Neuronal stem cell (in vitro differentiated cells): ENCODE measurements around the gene P3H3.
A peak's percentile ranks its signal among the peaks of the same experiment; 100 is the strongest.
"Not testable (repeated sequence)": the region's sequence is repeated elsewhere in the genome, so short reads cannot be mapped to it uniquely, and the experiment has no call there.

Experiments
- DNase-seq: peaks from one replicate; pipeline ENCODE4 v3.0.0-alpha.2; 2013; ENCODE audit warnings: low spot score
- H2AFZ ChIP-seq: one replicate; pipeline ENCODE4 v1.6.1; 2013; ENCODE audit warnings: mild to moderate bottlenecking, low read length, inconsistent platforms
- H2AK5ac ChIP-seq: 2 replicates; pipeline ENCODE4 v1.6.1; 2013; ENCODE audit warnings: low read depth, mild to moderate bottlenecking, inconsistent platforms, low read length, moderate library complexity, mixed read lengths
- H2BK120ac ChIP-seq: 2 replicates; pipeline ENCODE4 v1.6.1; 2013; ENCODE audit warnings: low read depth, mild to moderate bottlenecking, inconsistent platforms, low read length, moderate library complexity, mixed read lengths
- H2BK12ac ChIP-seq: one replicate; pipeline ENCODE4 v1.6.1; 2013; ENCODE audit warnings: low read length, inconsistent platforms
- H2BK15ac ChIP-seq: 2 replicates; pipeline ENCODE4 v1.6.1; 2013; ENCODE audit warnings: mild to moderate bottlenecking, low read length, inconsistent platforms, mixed read lengths
- H2BK5ac ChIP-seq: one replicate; pipeline ENCODE4 v1.6.1; 2013; ENCODE audit warnings: inconsistent platforms, mild to moderate bottlenecking, low read length, moderate library complexity
- H3K14ac ChIP-seq: one replicate; pipeline ENCODE4 v1.6.1; 2013; ENCODE audit warnings: low read length, inconsistent platforms
- H3K18ac ChIP-seq: 2 replicates; pipeline ENCODE4 v1.6.1; 2013; ENCODE audit warnings: low read length, inconsistent platforms
- H3K23ac ChIP-seq: 2 replicates; pipeline ENCODE4 v1.6.1; 2013; ENCODE audit warnings: low read depth, mild to moderate bottlenecking, mixed read lengths, low read length, inconsistent platforms; ENCODE audit not compliant: poor library complexity
- H3K27ac ChIP-seq: replicated peaks from 3 replicates; pipeline ENCODE4 v1.5.1; 2013; ENCODE audit warnings: low read length, inconsistent platforms
- H3K27me3 ChIP-seq, 3 experiments: 2 replicates each; pipeline ENCODE4 v1.6.1; 2013; ENCODE audit warnings: low read length in 3 of 3, mild to moderate bottlenecking in 2 of 3, inconsistent platforms in 1 of 3, low read depth in 1 of 3, mixed read lengths in 1 of 3, moderate library complexity in 1 of 3; ENCODE audit not compliant: control insufficient read depth in 3 of 3, insufficient read depth in 3 of 3
- H3K36me3 ChIP-seq, 2 donors: replicated peaks in 1 of 2; 2 replicates each; pipeline ENCODE4 v1.6.1; 2013; ENCODE audit warnings: low read length in 2 of 2; ENCODE audit not compliant: control insufficient read depth in 2 of 2, insufficient read depth in 2 of 2
- H3K4ac ChIP-seq: 2 replicates; pipeline ENCODE4 v1.6.1; 2013; ENCODE audit warnings: inconsistent platforms, mild to moderate bottlenecking, low read length, moderate library complexity
- H3K4me1 ChIP-seq, 2 donors: 1 replicate in 1 of 2; 2 replicates in 1 of 2; pipeline ENCODE4 v1.6.1; 2013; ENCODE audit warnings: low read length in 2 of 2, low read depth in 1 of 2; ENCODE audit not compliant: control insufficient read depth in 2 of 2, insufficient read depth in 1 of 2
- H3K4me2 ChIP-seq: one replicate; pipeline ENCODE4 v1.6.1; 2013; ENCODE audit warnings: mild to moderate bottlenecking, low read length, inconsistent platforms; ENCODE audit not compliant: insufficient read depth, poor library complexity, severe bottlenecking
- H3K4me3 ChIP-seq, 2 donors: 2 replicates each; pipeline ENCODE4 v1.5.1; 2013; ENCODE audit warnings: low read length in 2 of 2, mild to moderate bottlenecking in 2 of 2, inconsistent platforms in 1 of 2, moderate library complexity in 1 of 2
- H3K79me1 ChIP-seq: one replicate; pipeline ENCODE4 v1.6.1; 2013; ENCODE audit warnings: low read depth, mild to moderate bottlenecking, inconsistent platforms, low read length, moderate library complexity
- H3K9ac ChIP-seq: one replicate; pipeline ENCODE4 v1.6.1; 2013; ENCODE audit warnings: mild to moderate bottlenecking, low read depth, low read length, inconsistent platforms; ENCODE audit not compliant: poor library complexity
- H3K9me3 ChIP-seq, 2 donors: replicated peaks in 1 of 2; 2 replicates each; pipeline versions ENCODE3 to v1.6.1; 2013; ENCODE audit warnings: low read length in 2 of 2, mild to moderate bottlenecking in 2 of 2, inconsistent platforms in 1 of 2, low read depth in 1 of 2, mixed read lengths in 1 of 2, moderate library complexity in 1 of 2; ENCODE audit not compliant: control insufficient read depth in 2 of 2, insufficient read depth in 1 of 2
- H4K8ac ChIP-seq: one replicate; pipeline ENCODE4 v1.6.1; 2013; ENCODE audit warnings: low read depth, mild to moderate bottlenecking, inconsistent platforms, low read length, moderate library complexity
- H4K91ac ChIP-seq: one replicate; pipeline ENCODE4 v1.6.1; 2013; ENCODE audit warnings: low read length, low read depth, mild to moderate bottlenecking, inconsistent platforms; ENCODE audit not compliant: poor library complexity
- WGBS, 2 donors: extraction: QIAGEN DNeasy Blood & Tissue Kit; methylation state at CpG; one replicate each; pipeline ENCODE4 v1.1.7; 2013; ENCODE audit warnings: missing lambda C conversion rate in 2 of 2, mixed read lengths in 1 of 2; ENCODE audit not compliant: insufficient read length in 2 of 2, insufficient replicate concordance in 1 of 2; ENCODE audit errors: extremely low coverage in 2 of 2; 5-methylcytosine and 5-hydroxymethylcytosine counted together

Gene P3H3

DNA sequence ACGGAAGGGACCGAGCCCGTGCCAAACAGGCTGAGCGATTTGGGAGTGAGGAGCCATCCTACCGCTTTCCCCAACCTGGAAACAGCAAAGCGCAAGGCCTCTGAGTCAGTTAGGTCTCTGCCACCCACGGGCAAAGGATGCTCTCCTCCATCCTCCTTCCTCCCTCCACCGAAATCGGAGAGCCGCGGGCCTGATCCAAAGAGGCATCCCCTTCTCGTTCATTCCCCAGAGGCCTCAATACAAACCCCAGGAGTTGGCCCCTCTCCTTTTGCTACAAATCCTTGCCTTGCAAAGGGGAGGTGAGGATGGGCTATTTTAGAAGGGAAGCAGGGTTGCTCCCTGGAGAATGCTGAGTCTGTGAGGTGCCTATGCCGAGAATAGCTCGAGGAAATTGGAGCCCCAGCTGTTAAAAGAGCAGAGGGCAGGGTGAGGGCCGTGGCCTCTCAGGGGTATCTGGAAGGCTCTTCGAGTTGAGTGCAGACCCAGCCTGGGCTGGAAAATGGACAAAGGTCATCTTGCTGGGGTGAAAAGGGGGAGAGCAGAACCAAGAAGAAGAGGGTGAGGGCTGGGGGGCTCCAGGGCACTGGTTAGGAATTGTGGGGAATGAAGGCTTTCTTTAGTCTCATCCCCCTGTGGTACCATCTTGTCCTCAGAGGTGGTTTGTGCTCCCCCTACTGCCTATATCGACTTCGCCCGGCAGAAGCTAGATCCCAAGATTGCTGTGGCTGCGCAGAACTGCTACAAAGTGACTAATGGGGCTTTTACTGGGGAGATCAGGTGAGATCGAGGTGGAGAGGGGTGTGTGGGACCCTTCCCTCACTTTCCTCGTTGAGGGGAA is 40.2 kb downstream of the P3H3 start:
- peak overlapping the region; percentile 87 for H3K23ac ChIP-seq
- H3K4me2 ChIP-seq, result peak overlapping the region; percentile 87
- peaks cover 26 to 66% of the 10 kb centered on the region in 2 donors for H3K36me3 ChIP-seq
- no peak overlapping the region for H3K4ac ChIP-seq
- H2AK5ac ChIP-seq, result peak overlapping the region; percentile 96
- peaks cover 8% of the 10 kb centered on the region for H3K79me1 ChIP-seq
- H4K8ac ChIP-seq, result no peak overlapping the region
- peak overlapping the region; percentile 95 for H2BK5ac ChIP-seq
- no peak overlapping the region for H4K91ac ChIP-seq
- peak overlapping the region; percentile 25 for H3K14ac ChIP-seq
- H2BK12ac ChIP-seq, result no peak overlapping the region
- peak overlapping the region; percentile 74 to 95 for H3K4me3 ChIP-seq
- H3K27me3 ChIP-seq, result no peaks in the 10 kb centered on the region
- peaks cover 15 to 22% of the 10 kb centered on the region in 2 donors for H3K4me1 ChIP-seq
- DNase-seq, result peak; percentile 20
- H3K27ac ChIP-seq, result peak overlapping the region; percentile 11
- peak overlapping the region; percentile 41 for H2BK15ac ChIP-seq
- no peak overlapping the region for H2BK120ac ChIP-seq
- H3K9me3 ChIP-seq, result peaks cover 0 to 2% of the 10 kb centered on the region in 2 donors
- H2AFZ ChIP-seq, result peak overlapping the region; percentile 77
- WGBS, 2 donors, result no CpG with 5 or more reads among the region's 22 CpGs
- peak overlapping the region; percentile 99 for H3K9ac ChIP-seq
- H3K18ac ChIP-seq, result peak overlapping the region; percentile 99

DNA sequence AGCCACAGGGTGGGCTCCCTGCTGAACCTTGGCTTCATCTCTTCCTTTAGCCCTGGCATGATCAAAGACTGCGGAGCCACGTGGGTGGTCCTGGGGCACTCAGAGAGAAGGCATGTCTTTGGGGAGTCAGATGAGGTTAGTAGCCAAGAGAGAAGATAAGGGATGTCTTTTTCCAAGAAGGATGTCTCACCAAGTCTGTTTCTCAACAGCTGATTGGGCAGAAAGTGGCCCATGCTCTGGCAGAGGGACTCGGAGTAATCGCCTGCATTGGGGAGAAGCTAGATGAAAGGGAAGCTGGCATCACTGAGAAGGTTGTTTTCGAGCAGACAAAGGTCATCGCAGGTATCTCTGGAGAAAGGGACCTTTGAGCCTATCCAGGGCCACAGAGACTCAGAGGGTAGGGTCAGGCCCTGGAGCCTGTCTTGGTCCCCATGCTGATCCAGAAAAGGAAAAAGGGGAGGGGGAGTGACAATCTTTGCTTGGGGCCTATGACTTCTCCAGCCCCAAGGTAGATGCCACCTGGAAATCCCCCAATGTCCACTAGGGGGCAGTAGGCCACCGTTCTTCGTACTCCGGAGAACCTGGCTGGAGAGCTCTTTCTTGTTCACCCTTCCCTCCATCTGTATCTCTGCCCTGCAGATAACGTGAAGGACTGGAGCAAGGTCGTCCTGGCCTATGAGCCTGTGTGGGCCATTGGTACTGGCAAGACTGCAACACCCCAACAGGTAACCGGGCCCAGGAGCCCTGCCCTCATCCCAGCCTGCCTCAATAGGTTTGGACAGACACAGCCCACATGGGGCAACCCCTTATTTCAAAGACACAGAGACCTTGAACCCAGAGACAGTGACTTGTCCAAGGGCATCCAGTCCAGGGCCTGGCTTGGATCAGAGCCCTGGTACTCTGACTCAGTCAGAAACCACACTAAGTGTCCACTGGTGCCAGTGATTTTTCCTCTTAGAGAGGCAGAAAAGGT is 41.1 kb downstream of the P3H3 start:
- H3K27ac ChIP-seq, result no peak overlapping the region
- peaks cover 15 to 22% of the 10 kb centered on the region in 2 donors for H3K4me1 ChIP-seq
- no peak overlapping the region for H2BK5ac ChIP-seq
- peak overlapping the region; percentile 87 for H3K4me2 ChIP-seq
- H3K4ac ChIP-seq, result no peak overlapping the region
- H3K9ac ChIP-seq, result no peak overlapping the region
- H2BK15ac ChIP-seq, result no peak overlapping the region
- H3K36me3 ChIP-seq, result peaks cover 23 to 57% of the 10 kb centered on the region in 2 donors
- H2AFZ ChIP-seq, result no peak overlapping the region
- H3K4me3 ChIP-seq, result peak overlapping the region; percentile 2 to 74
- no peak overlapping the region for H2BK12ac ChIP-seq
- peaks cover 0 to 2% of the 10 kb centered on the region in 2 donors for H3K9me3 ChIP-seq
- H3K18ac ChIP-seq, result no peak overlapping the region
- H2BK120ac ChIP-seq, result no peak overlapping the region
- no CpG with 5 or more reads among the region's 12 CpGs for WGBS, 2 donors
- no peak overlapping the region for H2AK5ac ChIP-seq
- no peak overlapping the region for H3K23ac ChIP-seq
- no peak overlapping the region for H3K14ac ChIP-seq
- H3K79me1 ChIP-seq, result peaks cover 8% of the 10 kb centered on the region
- no peak overlapping the region for H4K91ac ChIP-seq
- peak; percentile 87 for DNase-seq
- H3K27me3 ChIP-seq, result no peaks in the 10 kb centered on the region
- no peak overlapping the region for H4K8ac ChIP-seq

DNA sequence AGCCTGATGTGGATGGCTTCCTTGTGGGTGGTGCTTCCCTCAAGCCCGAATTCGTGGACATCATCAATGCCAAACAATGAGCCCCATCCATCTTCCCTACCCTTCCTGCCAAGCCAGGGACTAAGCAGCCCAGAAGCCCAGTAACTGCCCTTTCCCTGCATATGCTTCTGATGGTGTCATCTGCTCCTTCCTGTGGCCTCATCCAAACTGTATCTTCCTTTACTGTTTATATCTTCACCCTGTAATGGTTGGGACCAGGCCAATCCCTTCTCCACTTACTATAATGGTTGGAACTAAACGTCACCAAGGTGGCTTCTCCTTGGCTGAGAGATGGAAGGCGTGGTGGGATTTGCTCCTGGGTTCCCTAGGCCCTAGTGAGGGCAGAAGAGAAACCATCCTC is 42.1 kb downstream of the P3H3 start:
- H3K14ac ChIP-seq, H2BK5ac ChIP-seq, H3K4me3 ChIP-seq, H3K79me1 ChIP-seq, H3K27me3 ChIP-seq, H3K9ac ChIP-seq, H4K8ac ChIP-seq, H3K27ac ChIP-seq, H3K9me3 ChIP-seq, H2AFZ ChIP-seq, H4K91ac ChIP-seq, H3K4me2 ChIP-seq, H3K4ac ChIP-seq, H2BK15ac ChIP-seq, H2AK5ac ChIP-seq, H3K23ac ChIP-seq, H3K18ac ChIP-seq, DNase-seq, H2BK120ac ChIP-seq, H2BK12ac ChIP-seq: not testable (repeated sequence)
- Histone ChIP-seq H3K36me3 (peaks cover 17 to 48% of the 10 kb centered on the region in 2 donors), H3K4me1 (peaks cover 15 to 22% of the 10 kb centered on the region in 2 donors)
- no CpG with 5 or more reads among the region's 4 CpGs for WGBS, 2 donors
